GM12891 (cell line): Measurements from ENCODE around the gene KCNMA1.

Source experiments
- POLR2A ChIP-seq: IDR thresholded peaks from 2 replicates; pipeline ENCODE4 v1.6.1; 2011; ENCODE audit warnings: low read depth, low read length, control low read depth
- TAF1 ChIP-seq: IDR thresholded peaks from 2 replicates; pipeline ENCODE4 v1.6.1; 2011; ENCODE audit warnings: low read depth, low read length, control low read depth

GRCh38 chr10:77563638-77564270, 73.9 kb downstream of the KCNMA1 start:
- TF ChIP-seq TAF1: no peak
- no peak for TF ChIP-seq POLR2A
